Peyer's patch (tissue), 4 donors: Measurements from ENCODE around the gene PRICKLE2.

Experiments
- POLR2A ChIP-seq, 2 donors: fragments of 450-650 bp; IDR thresholded peaks; one replicate each; pipeline ENCODE4 v1.5.1; 2017; ENCODE audit warnings: antibody characterized with exemption in 2 of 2, mild to moderate bottlenecking in 2 of 2, moderate library complexity in 2 of 2
- TF ChIP-seq, protein P1 (sequence below), 6 experiments: fragments of 450-650 bp in 4 of 6; fragments of 200-600 bp in 2 of 6; sonication (generic) in 1 of 6; IDR thresholded peaks; one replicate each; pipeline ENCODE4 v1.5.1; 2017 to 2019; ENCODE audit warnings: antibody characterized with exemption in 6 of 6, mild to moderate bottlenecking in 3 of 6, moderate library complexity in 1 of 6

DNA sequence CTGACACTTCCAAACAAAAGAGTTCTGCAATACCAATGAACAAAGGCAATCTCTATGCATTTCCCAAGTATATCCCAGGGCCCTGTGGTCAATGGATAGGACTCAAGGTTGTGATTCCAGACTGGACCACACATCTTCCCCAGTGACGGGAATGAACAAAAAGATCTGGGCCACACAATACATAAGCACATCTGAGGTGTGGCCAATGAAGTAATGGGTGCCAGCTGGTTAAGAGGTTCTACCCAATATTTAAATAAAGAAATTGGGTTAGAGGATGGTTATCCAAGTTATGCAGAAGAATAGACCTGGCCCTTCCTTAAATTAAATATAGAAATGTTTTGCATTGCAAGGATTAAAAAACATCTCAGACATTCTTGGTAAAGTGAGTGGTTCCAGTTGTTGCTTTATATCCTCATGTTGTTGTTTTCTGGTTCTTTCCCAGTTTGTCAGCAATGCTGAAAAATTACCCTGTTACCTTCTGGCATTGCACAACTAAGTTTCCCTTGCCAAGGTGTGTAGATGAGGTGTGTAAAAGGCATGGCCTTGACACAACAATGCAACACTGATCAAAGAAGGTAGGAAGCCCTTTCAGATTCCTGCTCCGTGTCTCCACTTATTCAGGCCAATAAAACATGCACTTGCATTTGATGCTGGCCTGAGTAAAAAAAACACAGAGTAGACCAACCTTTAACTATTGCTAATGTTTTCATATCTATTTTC, 86.5 kb downstream of the PRICKLE2 start:
- TF ChIP-seq, protein P1, sequence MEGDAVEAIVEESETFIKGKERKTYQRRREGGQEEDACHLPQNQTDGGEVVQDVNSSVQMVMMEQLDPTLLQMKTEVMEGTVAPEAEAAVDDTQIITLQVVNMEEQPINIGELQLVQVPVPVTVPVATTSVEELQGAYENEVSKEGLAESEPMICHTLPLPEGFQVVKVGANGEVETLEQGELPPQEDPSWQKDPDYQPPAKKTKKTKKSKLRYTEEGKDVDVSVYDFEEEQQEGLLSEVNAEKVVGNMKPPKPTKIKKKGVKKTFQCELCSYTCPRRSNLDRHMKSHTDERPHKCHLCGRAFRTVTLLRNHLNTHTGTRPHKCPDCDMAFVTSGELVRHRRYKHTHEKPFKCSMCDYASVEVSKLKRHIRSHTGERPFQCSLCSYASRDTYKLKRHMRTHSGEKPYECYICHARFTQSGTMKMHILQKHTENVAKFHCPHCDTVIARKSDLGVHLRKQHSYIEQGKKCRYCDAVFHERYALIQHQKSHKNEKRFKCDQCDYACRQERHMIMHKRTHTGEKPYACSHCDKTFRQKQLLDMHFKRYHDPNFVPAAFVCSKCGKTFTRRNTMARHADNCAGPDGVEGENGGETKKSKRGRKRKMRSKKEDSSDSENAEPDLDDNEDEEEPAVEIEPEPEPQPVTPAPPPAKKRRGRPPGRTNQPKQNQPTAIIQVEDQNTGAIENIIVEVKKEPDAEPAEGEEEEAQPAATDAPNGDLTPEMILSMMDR (IDR thresholded peaks at IDR 0.05): no peak
- TF ChIP-seq POLR2A (IDR thresholded peaks at IDR 0.05): no peak
